Right cardiac atrium (tissue), 5 donors: Measurements from ENCODE around the gene ENGASE. TPM values are rescaled to one million over a fixed set of nuclear protein-coding genes. Genes with fewer than 3 reads are reported as not detected.
"Not testable (repeated sequence)": the region's sequence is repeated elsewhere in the genome, so short reads cannot be mapped to it uniquely, and the experiment has no call there.

Experiments used
- ATAC-seq, 2 donors: fragments of 200-7000 bp; cut with Tn5 transposase; one replicate each; pipeline versions ENCODE4 v1.8.0 to v1.9.1; 2020; ENCODE audit warnings: moderate library complexity in 2 of 2, mild to moderate bottlenecking in 1 of 2
- DNase-seq, 3 donors: peaks; one replicate each; pipeline ENCODE4 v3.0.0-alpha.2; 2020
- H3K27ac ChIP-seq: one replicate; pipeline ENCODE4 v1.5.1; 2013; ENCODE audit warnings: mild to moderate bottlenecking, low read length, control low read depth, moderate library complexity
- H3K27me3 ChIP-seq: one replicate; pipeline ENCODE4 v1.6.1; 2013; ENCODE audit not compliant: control insufficient read depth, insufficient read depth
- H3K4me1 ChIP-seq: one replicate; pipeline ENCODE4 v1.6.1; 2013; ENCODE audit warnings: low read length; ENCODE audit not compliant: control insufficient read depth, insufficient read depth
- H3K4me3 ChIP-seq: one replicate; pipeline ENCODE4 v1.5.1; 2013; ENCODE audit warnings: low read length, control low read depth
- H3K9me3 ChIP-seq: one replicate; pipeline ENCODE4 v1.6.1; 2013; ENCODE audit warnings: low read length; ENCODE audit not compliant: control insufficient read depth
- WGBS: extraction: QIAGEN DNeasy Blood & Tissue Kit; methylation state at CpG from one replicate; pipeline ENCODE4 v1.1.7; 2013; 5-methylcytosine and 5-hydroxymethylcytosine counted together
- intact Hi-C, 4 donors: fragments of 100-400 bp; cut with DNase I; formaldehyde crosslinking; loops; one replicate each; pipeline versions ENCODE4 v1.11.0 to v1.14.0; 2022 to 2023
- polyA plus RNA-seq: library from polyadenylated mRNA; stranded (reverse); fragments of 200-250 nt; gene quantifications from one replicate; pipeline ENCODE4 v1.2.3, GENCODE V29; 2013
- total RNA-seq, 4 donors: library from RNA; stranded (reverse); fragmentation: NEBNext Ultra II Directional; extraction: Animal tissue kit (Norgen Biotek cat#: 25700); gene quantifications; one replicate each; pipeline ENCODE4 v1.2.1, GENCODE V29; 2021
- donor health status: healthy with polysubstance abuse.
- donor health status: DM: no; HTN: yes; CAD: no.
- donor health status: DM: no; HTN: no; CAD: no.
- donor health status: DM: no; HTN: yes; CAD: no; lungs with severe emphysema.
- donor health status: DM: yes; HTN: yes; CAD: no.

Gene ENGASE
- total and polyA plus RNA-seq, 5 donors = 25.4 to 48.0 (median 40.3) TPM

DNA sequence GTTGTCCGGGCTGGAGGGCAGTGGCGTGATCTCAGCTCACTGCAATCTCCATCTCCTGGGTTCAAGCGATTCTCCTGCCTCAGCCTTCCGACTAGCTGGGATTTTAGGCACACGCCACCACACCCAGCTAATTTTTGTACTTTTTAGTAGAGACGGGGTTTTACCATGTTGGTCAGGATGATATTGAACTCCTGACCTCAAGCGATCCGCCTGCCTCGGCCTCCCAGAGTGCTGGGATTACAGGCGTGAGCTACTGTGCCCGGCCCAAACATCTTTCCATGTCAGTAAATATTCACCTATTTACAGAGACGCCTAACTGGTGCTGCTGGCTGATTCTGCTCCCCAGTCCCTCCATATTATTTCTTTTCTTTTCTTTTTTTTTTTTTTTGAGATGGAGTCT is 44.0 kb upstream of the ENGASE start:
- WGBS = 95% methylated on average over 12 of the region's 12 CpGs
- H3K4me1 ChIP-seq = peaks cover 20% of the 10 kb centered on the region
- peak in 1 of 3 donors; percentile 18 for DNase-seq
- H3K9me3 ChIP-seq, H3K27ac ChIP-seq, H3K27me3 ChIP-seq, ATAC-seq, H3K4me3 ChIP-seq, intact Hi-C loops: not testable (repeated sequence)

DNA sequence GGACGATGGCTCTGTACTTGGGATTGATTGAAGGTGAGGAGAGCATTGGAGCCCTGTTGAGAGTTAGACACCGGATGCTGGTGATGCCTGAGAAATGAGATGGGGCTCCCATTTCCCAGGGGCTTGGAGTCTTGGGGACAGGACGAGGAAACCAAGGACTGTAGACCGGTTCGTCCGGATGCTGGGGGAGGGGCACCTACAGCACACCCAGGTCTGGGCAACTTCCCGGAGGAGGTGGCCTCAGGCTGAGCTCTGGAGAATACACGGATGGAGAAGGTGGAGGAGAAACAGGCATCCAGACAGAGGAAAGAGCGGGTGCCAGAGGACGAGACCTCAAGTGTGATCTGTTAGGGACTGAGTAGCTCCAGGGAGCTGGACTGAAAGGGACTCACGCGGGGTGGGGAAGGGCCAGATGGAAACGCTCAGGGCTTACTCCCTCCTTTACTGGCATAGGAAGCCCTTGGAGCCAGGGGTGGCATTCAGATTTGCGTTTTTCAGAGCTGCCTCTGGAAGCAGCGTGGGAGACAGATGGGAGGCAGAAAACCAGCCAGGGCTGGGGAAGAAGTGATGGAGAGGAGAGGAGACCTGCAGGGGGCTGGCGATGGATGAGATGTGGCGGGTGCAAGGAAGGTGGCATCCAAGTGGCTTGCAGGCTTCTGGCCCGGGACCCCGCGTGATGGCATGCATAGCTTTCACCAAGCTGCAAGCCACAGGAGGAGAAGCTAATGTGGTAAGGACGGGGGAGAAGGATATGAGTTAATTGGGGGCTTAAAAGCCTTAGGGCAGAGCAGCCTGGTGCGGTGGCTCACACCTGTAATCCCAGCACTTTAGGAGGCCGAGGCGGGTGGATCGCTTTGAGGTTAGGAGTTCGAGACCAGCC is 42.4 kb upstream of the ENGASE start:
- intact Hi-C loops = no loop called here
- Histone ChIP-seq H3K4me3 (no peak overlapping the region), H3K9me3 (no peaks in the 10 kb centered on the region), H3K4me1 (peaks cover 17% of the 10 kb centered on the region), H3K27ac (no peak overlapping the region), H3K27me3 (no peaks in the 10 kb centered on the region)
- 86% methylated on average over 26 of the region's 26 CpGs for WGBS
- ATAC-seq = no peak
- peak in 2 of 3 donors; percentile 39 to 54 for DNase-seq

DNA sequence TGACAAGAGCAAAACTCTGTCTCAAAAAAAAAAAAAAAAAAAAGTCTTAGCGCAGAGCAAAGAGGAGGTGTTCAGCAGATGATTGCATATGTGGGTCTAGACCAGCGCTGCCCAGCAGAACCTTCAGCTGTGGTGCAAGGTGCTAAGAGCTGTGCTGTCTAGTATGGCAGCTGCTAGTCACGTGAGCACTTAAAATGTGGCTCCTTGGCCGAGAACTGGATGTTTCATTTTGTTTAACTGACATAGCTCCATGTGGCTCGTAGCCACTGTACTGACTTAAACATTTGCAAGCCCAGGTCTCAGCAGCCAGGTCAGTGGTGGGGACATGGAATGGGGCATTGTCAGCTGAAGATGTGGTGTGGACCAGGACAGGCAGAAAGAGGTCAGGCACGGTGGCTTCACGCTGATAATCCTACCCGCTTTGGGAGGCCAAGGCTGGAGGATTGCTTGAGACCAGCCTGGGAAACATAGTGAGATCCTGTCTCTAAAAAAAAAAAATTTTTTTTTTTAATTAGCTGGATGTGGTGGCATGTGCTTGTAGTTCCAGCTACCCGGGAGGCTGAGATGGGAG is 41.5 kb upstream of the ENGASE start:
- Histone ChIP-seq H3K27me3 (no peaks in the 10 kb centered on the region), H3K9me3 (no peaks in the 10 kb centered on the region), H3K4me3 (no peak overlapping the region), H3K4me1 (peaks cover 14% of the 10 kb centered on the region), H3K27ac (no peak overlapping the region)
- intact Hi-C loops = no loop called here
- DNase-seq (peak in 1 of 3 donors; percentile 47), ATAC-seq (no peak)
- WGBS = 81% methylated on average over 9 of the region's 9 CpGs

GRCh38 chr17:79033741-79034501 is 40.7 kb upstream of the ENGASE start:
- 34% methylated on average over 28 of the region's 28 CpGs for WGBS
- DNase-seq (peak; percentile 76 to 90 (median 90)), ATAC-seq (peak; percentile 46 to 61)
- Histone ChIP-seq H3K4me3 (no peak overlapping the region), H3K27ac (peak overlapping the region; percentile 32), H3K9me3 (no peaks in the 10 kb centered on the region), H3K27me3 (no peaks in the 10 kb centered on the region), H3K4me1 (peaks cover 10% of the 10 kb centered on the region)
- intact Hi-C loops = no loop called here

DNA sequence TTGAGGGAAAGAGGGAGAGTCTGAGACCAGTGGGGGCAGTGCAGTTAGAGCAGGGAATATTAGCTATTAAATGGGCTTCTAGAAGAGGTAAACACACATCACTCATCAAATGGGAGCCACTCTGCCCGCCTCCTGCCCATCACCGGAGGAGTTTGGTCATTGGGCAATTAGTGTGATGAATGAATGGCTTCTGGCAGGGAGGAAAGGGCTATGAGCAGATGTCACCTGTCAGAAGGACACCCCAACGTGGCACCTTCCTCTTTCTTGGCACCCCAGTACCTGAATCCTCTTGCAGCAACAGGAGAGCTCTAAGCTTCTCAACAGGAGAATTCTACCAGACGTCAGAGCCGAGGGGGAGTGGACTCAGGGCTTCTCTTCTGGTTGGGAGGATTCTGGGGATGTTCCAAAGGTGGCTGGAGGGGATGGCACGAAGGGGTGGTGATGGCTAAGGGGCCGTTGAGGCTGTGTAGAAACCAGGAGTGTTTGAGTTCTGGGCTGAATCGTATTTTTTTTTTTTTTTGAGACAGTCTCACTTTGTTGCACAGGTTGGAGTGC is 39.6 kb upstream of the ENGASE start:
- no peaks in the 10 kb centered on the region for H3K9me3 ChIP-seq
- ATAC-seq = no peak
- intact Hi-C loops = no loop called here
- no peak for DNase-seq
- no peaks in the 10 kb centered on the region for H3K27me3 ChIP-seq
- H3K4me1 ChIP-seq = peaks cover 8% of the 10 kb centered on the region
- no peak overlapping the region for H3K27ac ChIP-seq
- H3K4me3 ChIP-seq = no peak overlapping the region
- WGBS = 87% methylated on average over 8 of the region's 8 CpGs

DNA sequence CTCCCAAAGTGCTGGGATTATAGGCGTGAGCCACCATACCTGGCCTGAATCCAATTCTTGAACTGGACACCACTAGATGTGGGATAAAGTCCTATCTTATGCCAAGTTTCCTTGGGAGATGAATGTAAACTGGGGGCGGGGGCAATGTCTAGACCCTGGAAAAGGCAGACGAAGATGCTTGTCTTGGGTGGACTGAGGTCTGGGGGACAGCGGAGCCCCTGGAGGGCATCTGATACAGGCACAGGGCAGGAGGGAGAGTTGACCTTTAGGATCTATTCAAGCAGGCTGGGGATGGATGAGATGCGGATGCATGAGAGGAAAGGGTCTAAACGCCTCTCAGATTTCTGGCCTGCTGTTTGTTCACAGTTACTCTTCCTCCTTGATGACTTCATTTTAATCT is 38.9 kb upstream of the ENGASE start:
- no peak overlapping the region for H3K4me3 ChIP-seq
- intact Hi-C loops = no loop called here
- no peaks in the 10 kb centered on the region for H3K9me3 ChIP-seq
- H3K27ac ChIP-seq = no peak overlapping the region
- DNase-seq (peak in 1 of 3 donors; percentile 18), ATAC-seq (no peak)
- H3K27me3 ChIP-seq = no peaks in the 10 kb centered on the region
- H3K4me1 ChIP-seq = peaks cover 8% of the 10 kb centered on the region
- WGBS = 90% methylated on average over 6 of the region's 6 CpGs

DNA sequence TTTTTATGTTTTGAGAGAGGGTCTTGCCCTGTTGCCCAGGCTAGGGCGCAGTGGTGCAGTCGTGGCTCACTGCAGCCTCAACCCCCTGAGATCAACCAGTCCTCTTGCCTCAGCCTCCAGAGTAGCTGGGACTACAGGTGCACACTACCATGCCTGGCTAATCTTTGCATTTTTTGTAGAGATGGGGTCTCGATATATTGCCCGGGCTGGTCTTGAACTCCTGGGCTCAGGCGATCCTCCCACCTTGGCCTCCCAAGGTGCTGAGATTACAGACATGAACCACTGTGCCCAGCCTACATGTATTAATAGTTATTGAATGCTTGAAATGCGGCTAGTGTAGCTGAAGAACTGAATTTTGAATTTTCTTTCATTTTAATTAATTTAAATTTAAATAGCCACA is 38.4 kb upstream of the ENGASE start:
- Histone ChIP-seq H3K4me3 (no peak overlapping the region), H3K4me1 (peaks cover 8% of the 10 kb centered on the region), H3K27ac (no peak overlapping the region), H3K27me3 (no peaks in the 10 kb centered on the region), H3K9me3 (no peaks in the 10 kb centered on the region)
- intact Hi-C loops = no loop called here
- whole genome bisulfite sequencing = 96% methylated on average over 6 of the region's 6 CpGs
- DNase-seq = peak in 1 of 3 donors; percentile 20
- ATAC-seq = no peak

GRCh38 chr17:79036596-79036995 is 38.0 kb upstream of the ENGASE start:
- intact Hi-C loops = no loop called here
- WGBS = 67% methylated on average over 3 of the region's 3 CpGs
- Histone ChIP-seq H3K27ac (no peak overlapping the region), H3K4me3 (no peak overlapping the region), H3K27me3 (no peaks in the 10 kb centered on the region), H3K9me3 (no peaks in the 10 kb centered on the region), H3K4me1 (peaks cover 8% of the 10 kb centered on the region)
- ATAC-seq = peak in 1 of 2 donors; percentile 22
- DNase-seq = peak in 1 of 3 donors; percentile 41

DNA sequence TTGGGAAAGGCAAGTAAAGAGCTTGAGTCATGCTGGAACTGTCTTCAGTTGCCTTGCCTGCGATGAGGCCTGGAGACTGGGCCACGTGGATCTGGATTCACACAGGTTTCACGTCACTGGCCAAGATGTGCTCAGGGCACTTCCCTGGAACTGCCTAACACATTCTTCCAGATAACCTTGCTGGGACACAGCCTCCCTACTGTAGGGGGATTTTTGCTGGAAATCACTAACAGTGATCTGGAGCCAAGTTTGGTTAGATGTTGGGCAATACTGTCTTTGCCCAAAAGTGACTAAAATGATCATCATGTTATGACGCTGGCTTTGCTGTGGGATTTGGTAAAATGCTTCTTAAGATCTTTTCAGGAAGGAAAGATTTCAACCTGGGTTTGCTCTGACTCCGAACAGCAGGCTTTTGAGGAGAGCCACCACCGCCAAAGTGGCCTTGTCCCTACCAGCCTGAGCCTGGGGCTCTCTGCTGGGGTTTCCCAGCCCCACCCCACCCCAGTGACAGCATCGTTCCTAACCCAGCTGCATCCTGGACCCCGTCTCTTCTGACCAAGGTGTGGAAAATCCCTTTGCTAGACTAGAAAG is 36.0 kb upstream of the ENGASE start:
- no peak overlapping the region for H3K27ac ChIP-seq
- no peaks in the 10 kb centered on the region for H3K9me3 ChIP-seq
- no peak overlapping the region for H3K4me3 ChIP-seq
- intact Hi-C loops = no loop called here
- ATAC-seq (peak; percentile 46 to 63), DNase-seq (peak; percentile 68 to 83 (median 82))
- peaks cover 4% of the 10 kb centered on the region for H3K4me1 ChIP-seq
- WGBS = 60% methylated on average over 8 of the region's 8 CpGs
- no peaks in the 10 kb centered on the region for H3K27me3 ChIP-seq

GRCh38 chr17:79039171-79039570 is 35.5 kb upstream of the ENGASE start:
- intact Hi-C loops = no loop called here
- DNase-seq (peak in 2 of 3 donors; percentile 41 to 52), ATAC-seq (no peak)
- H3K4me3 ChIP-seq = no peak overlapping the region
- no peaks in the 10 kb centered on the region for H3K9me3 ChIP-seq
- no peaks in the 10 kb centered on the region for H3K4me1 ChIP-seq
- no peaks in the 10 kb centered on the region for H3K27me3 ChIP-seq
- H3K27ac ChIP-seq = no peak overlapping the region
- 95% methylated on average over 8 of the region's 8 CpGs for WGBS
